Measurements from ENCODE around the gene KIAA1755. TPM values are rescaled to one million over a fixed set of nuclear protein-coding genes. Genes with fewer than 3 reads are reported as not detected.

The KIAA1755 gene
- total and polyA plus RNA-seq, 7 donors = 1.2 to 39.1 (median 11.6) TPM; not detected in 1

- H3K9me3 ChIP-seq = no peaks in the 10 kb centered on the region
- DNase-seq = peak; percentile 17
- H3K4me3 ChIP-seq = no peak overlapping the region
- WGBS, 2 donors = 39 to 69% methylated on average over 2 of the region's 2 CpGs
- TF ChIP-seq POLR2AphosphoS5 (IDR thresholded peaks at IDR 0.05) = no peak
- TF ChIP-seq EP300 (IDR thresholded peaks at IDR 0.05) = no peak
- no peak for TF ChIP-seq POLR2A (IDR thresholded peaks at IDR 0.05)
- TF ChIP-seq CTCF (IDR thresholded peaks at IDR 0.05) = no peak
- no peak overlapping the region for H3K27ac ChIP-seq
- peaks cover 0 to 6% (median 3%) of the 10 kb centered on the region in 4 donors for H3K4me1 ChIP-seq
- H3K36me3 ChIP-seq = peaks cover 0 to 14% (median 0%) of the 10 kb centered on the region in 4 donors
- intact Hi-C loops (cut with DNase I) = loop anchor here (5.0 kb wide), 1 partner anchor 96 kb away; no protein-coding TSS in a partner anchor
- no peaks in the 10 kb centered on the region for H3K27me3 ChIP-seq
Observed at GRCh38 chr20:38225900-38226263, 34.7 kb downstream of the KIAA1755 start.

- Histone ChIP-seq H3K36me3 (peaks cover 0 to 14% (median 0%) of the 10 kb centered on the region in 4 donors), H3K27me3 (no peaks in the 10 kb centered on the region), H3K9me3 (no peaks in the 10 kb centered on the region), H3K4me3 (no peak overlapping the region), H3K27ac (no peak overlapping the region), H3K4me1 (peaks cover 0 to 7% (median 3%) of the 10 kb centered on the region in 4 donors)
- peak; percentile 45 for DNase-seq
- TF ChIP-seq CTCF (IDR thresholded peaks at IDR 0.05) (no peak), EP300 (IDR thresholded peaks at IDR 0.05) (no peak)
- intact Hi-C loops (cut with DNase I) = loop anchor here (5.0 kb wide), 1 partner anchor 97 kb away; no protein-coding TSS in a partner anchor
- WGBS, 2 donors = 83 to 86% methylated on average over 8 of the region's 8 CpGs
Observed at GRCh38 chr20:38225240-38225899, 35.2 kb downstream of the KIAA1755 start.

GRCh38 chr20:38224531-38224930 is 36.0 kb downstream of the KIAA1755 start:
- no peak overlapping the region for H3K4me3 ChIP-seq
- peaks cover 0 to 14% (median 0%) of the 10 kb centered on the region in 4 donors for H3K36me3 ChIP-seq
- DNase-seq = peak; percentile 36
- H3K9me3 ChIP-seq = no peaks in the 10 kb centered on the region
- H3K27ac ChIP-seq = no peak overlapping the region
- no peaks in the 10 kb centered on the region for H3K27me3 ChIP-seq
- intact Hi-C loops (cut with DNase I) = loop anchor here (5.0 kb wide), 2 partner anchors 57 to 657 kb away; partner anchors contain the start of gene TGM2
- peaks cover 0 to 7% (median 3%) of the 10 kb centered on the region in 4 donors for H3K4me1 ChIP-seq
- 70 to 85% methylated on average over 10 of the region's 10 CpGs for WGBS, 2 donors
- TF ChIP-seq POLR2A (IDR thresholded peaks at IDR 0.05) (no peak), EP300 (IDR thresholded peaks at IDR 0.05) (no peak), CTCF (IDR thresholded peaks at IDR 0.05) (no peak), POLR2AphosphoS5 (IDR thresholded peaks at IDR 0.05) (no peak)

- Histone ChIP-seq H3K27me3 (no peaks in the 10 kb centered on the region), H3K27ac (no peak overlapping the region), H3K9me3 (no peaks in the 10 kb centered on the region), H3K4me1 (peaks cover 0 to 7% (median 3%) of the 10 kb centered on the region in 4 donors), H3K36me3 (peaks cover 0 to 14% (median 0%) of the 10 kb centered on the region in 4 donors), H3K4me3 (no peak overlapping the region)
- 86 to 87% methylated on average over 3 of the region's 3 CpGs for WGBS, 2 donors
- intact Hi-C loops (cut with DNase I) = loop anchor here (5.0 kb wide), 2 partner anchors 56 to 656 kb away; partner anchors contain the start of gene TGM2
- DNase-seq = peak; percentile 27
- TF ChIP-seq POLR2AphosphoS5 (IDR thresholded peaks at IDR 0.05) = no peak
- TF ChIP-seq EP300 (IDR thresholded peaks at IDR 0.05) = no peak
- no peak for TF ChIP-seq CTCF (IDR thresholded peaks at IDR 0.05)
- no peak for TF ChIP-seq POLR2A (IDR thresholded peaks at IDR 0.05)
Observed at GRCh38 chr20:38223743-38224100, 36.8 kb downstream of the KIAA1755 start.
